ENCODE data around the gene SCO2. TPM values are rescaled to one million over a fixed set of nuclear protein-coding genes. Genes with fewer than 3 reads are reported as not detected.

The SCO2 gene
- total RNA-seq, 1 donor from 2014 or later: 1.8 TPM

- Histone ChIP-seq H3K4me3 (ENCODE audit: insufficient read depth, low read depth, low read length) (no peak overlapping the region), H3K27ac (ENCODE audit: low read depth, low read length) (no peak overlapping the region), H3K79me2 (ENCODE audit: insufficient read depth, low read length) (no peaks in the 10 kb centered on the region), H3K9ac (ENCODE audit: low read length) (no peak overlapping the region), H3K36me3 (ENCODE audit: insufficient read depth, low read length) (no peaks in the 10 kb centered on the region), H3K4me1 (ENCODE audit: insufficient read depth, low read length) (no peaks in the 10 kb centered on the region), H3K4me2 (ENCODE audit: low read length) (no peak overlapping the region), H3K9me3 (ENCODE audit: insufficient read depth, low read depth, low read length) (no peaks in the 10 kb centered on the region), H3K27me3 (ENCODE audit: insufficient read depth, low read length) (peaks cover 6% of the 10 kb centered on the region), H2AFZ (ENCODE audit: low read depth, low read length) (no peak overlapping the region), H4K20me1 (ENCODE audit: insufficient read depth, low read length) (no peaks in the 10 kb centered on the region)
- TF ChIP-seq EZH2 (IDR thresholded peaks at IDR 0.05; ENCODE audit: insufficient read depth, low read length) (no peak), CTCF (IDR thresholded peaks at IDR 0.05; ENCODE audit: insufficient read depth, low read depth, low read length) (no peak)
- H3K4me3 Mint-ChIP-seq (ENCODE audit: unreplicated experiment): no peak overlapping the region
- H3K36me3 Mint-ChIP-seq (ENCODE audit: low read depth, unreplicated experiment): peaks cover 37% of the 10 kb centered on the region
- FAIRE-seq: no peak
- no peak overlapping the region for H3K27ac Mint-ChIP-seq (ENCODE audit: unreplicated experiment)
- H3K4me1 Mint-ChIP-seq (ENCODE audit: low read depth, unreplicated experiment): no peaks in the 10 kb centered on the region
- DNase-seq (ENCODE audit: low read depth): no peak
- H3K9me3 Mint-ChIP-seq (ENCODE audit: unreplicated experiment): peaks cover 1% of the 10 kb centered on the region
- H3K27me3 Mint-ChIP-seq (ENCODE audit: low read depth, unreplicated experiment): peaks cover 4% of the 10 kb centered on the region
Observed at GRCh38 chr22:50569896-50570535, 44.6 kb upstream of the SCO2 start.

DNA sequence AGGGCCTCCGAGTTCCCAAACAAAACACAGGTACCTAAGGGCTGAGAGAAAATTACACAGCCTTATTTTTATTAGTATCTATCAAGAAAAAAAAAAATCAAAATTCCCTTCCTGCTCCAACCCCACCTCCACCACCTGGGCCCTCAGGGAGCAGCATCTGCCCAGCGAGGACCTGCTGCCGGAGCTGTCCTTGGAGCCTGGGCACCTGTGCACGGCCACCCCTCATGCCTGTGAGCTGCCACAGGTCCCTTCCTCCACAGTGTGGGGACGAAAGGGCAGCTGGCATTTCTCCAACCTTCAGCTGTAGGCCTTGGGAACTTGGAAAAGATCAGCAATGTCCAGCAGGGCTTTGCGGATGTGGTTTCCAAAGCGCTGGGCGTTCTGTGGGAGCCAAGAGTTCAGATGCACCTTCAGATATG is 43.7 kb upstream of the SCO2 start:
- H3K4me3 Mint-ChIP-seq (ENCODE audit: unreplicated experiment): no peak overlapping the region
- no peak overlapping the region for H2AFZ ChIP-seq (ENCODE audit: low read depth, low read length)
- no peak overlapping the region for H3K4me2 ChIP-seq (ENCODE audit: low read length)
- H3K9ac ChIP-seq (ENCODE audit: low read length): no peak overlapping the region
- TF ChIP-seq CTCF (IDR thresholded peaks at IDR 0.05; ENCODE audit: insufficient read depth, low read depth, low read length) (no peak), EZH2 (IDR thresholded peaks at IDR 0.05; ENCODE audit: insufficient read depth, low read length) (no peak)
- H3K36me3 ChIP-seq (ENCODE audit: insufficient read depth, low read length): no peaks in the 10 kb centered on the region
- FAIRE-seq (no peak), DNase-seq (ENCODE audit: low read depth) (no peak)
- H3K27me3 ChIP-seq (ENCODE audit: insufficient read depth, low read length): peaks cover 8% of the 10 kb centered on the region
- no peak overlapping the region for H3K27ac ChIP-seq (ENCODE audit: low read depth, low read length)
- no peaks in the 10 kb centered on the region for H3K9me3 ChIP-seq (ENCODE audit: insufficient read depth, low read depth, low read length)
- peaks cover 1% of the 10 kb centered on the region for H3K9me3 Mint-ChIP-seq (ENCODE audit: unreplicated experiment)
- H4K20me1 ChIP-seq (ENCODE audit: insufficient read depth, low read length): no peaks in the 10 kb centered on the region
- H3K27me3 Mint-ChIP-seq (ENCODE audit: low read depth, unreplicated experiment): peaks cover 12% of the 10 kb centered on the region
- H3K27ac Mint-ChIP-seq (ENCODE audit: unreplicated experiment): no peak overlapping the region
- peaks cover 37% of the 10 kb centered on the region for H3K36me3 Mint-ChIP-seq (ENCODE audit: low read depth, unreplicated experiment)
- no peaks in the 10 kb centered on the region for H3K79me2 ChIP-seq (ENCODE audit: insufficient read depth, low read length)
- H3K4me3 ChIP-seq (ENCODE audit: insufficient read depth, low read depth, low read length): no peak overlapping the region
- H3K4me1 ChIP-seq (ENCODE audit: insufficient read depth, low read length): no peaks in the 10 kb centered on the region
- no peaks in the 10 kb centered on the region for H3K4me1 Mint-ChIP-seq (ENCODE audit: low read depth, unreplicated experiment)

- FAIRE-seq: no peak
- peaks cover 1% of the 10 kb centered on the region for H3K9me3 Mint-ChIP-seq (ENCODE audit: unreplicated experiment)
Observed at GRCh38 chr22:50568626-50569025, 43.2 kb upstream of the SCO2 start.

More at GRCh38 chr22:50568626-50569025, 43.2 kb upstream of the SCO2 start:
- Histone ChIP-seq H3K27ac (ENCODE audit: low read depth, low read length) (no peak overlapping the region), H3K4me3 (ENCODE audit: insufficient read depth, low read depth, low read length) (no peak overlapping the region), H2AFZ (ENCODE audit: low read depth, low read length) (no peak overlapping the region), H4K20me1 (ENCODE audit: insufficient read depth, low read length) (no peaks in the 10 kb centered on the region), H3K9ac (ENCODE audit: low read length) (no peak overlapping the region), H3K9me3 (ENCODE audit: insufficient read depth, low read depth, low read length) (no peaks in the 10 kb centered on the region), H3K4me2 (ENCODE audit: low read length) (no peak overlapping the region), H3K36me3 (ENCODE audit: insufficient read depth, low read length) (no peaks in the 10 kb centered on the region), H3K79me2 (ENCODE audit: insufficient read depth, low read length) (no peaks in the 10 kb centered on the region), H3K4me1 (ENCODE audit: insufficient read depth, low read length) (no peaks in the 10 kb centered on the region), H3K27me3 (ENCODE audit: insufficient read depth, low read length) (peaks cover 8% of the 10 kb centered on the region)
- DNase-seq (ENCODE audit: low read depth): no peak
- Mint-ChIP-seq H3K36me3 (ENCODE audit: low read depth, unreplicated experiment) (peaks cover 37% of the 10 kb centered on the region), H3K27ac (ENCODE audit: unreplicated experiment) (no peak overlapping the region), H3K4me3 (ENCODE audit: unreplicated experiment) (no peak overlapping the region), H3K27me3 (ENCODE audit: low read depth, unreplicated experiment) (peaks cover 15% of the 10 kb centered on the region), H3K4me1 (ENCODE audit: low read depth, unreplicated experiment) (no peaks in the 10 kb centered on the region)
- no peak for TF ChIP-seq EZH2 (IDR thresholded peaks at IDR 0.05; ENCODE audit: insufficient read depth, low read length)
- no peak for TF ChIP-seq CTCF (IDR thresholded peaks at IDR 0.05; ENCODE audit: insufficient read depth, low read depth, low read length)
